Measurements from ENCODE around the gene NLRP1.

NLRP1 gene

GRCh38 chr17:5545051-5545987 is 39.0 kb downstream of the NLRP1 start:
- in situ Hi-C loops (cut with HindIII; ENCODE audit: low sequenced_read_pairs) = no loop called here
- TF ChIP-seq CTCF (IDR thresholded peaks at IDR 0.05; ENCODE audit: low read depth, low read length, missing control alignments) = no peak
- no peak overlapping the region for H3K4me3 ChIP-seq (ENCODE audit: low read depth, low read length)
- no peak for DNase-seq (ENCODE audit: low read depth)

- in situ Hi-C loops (cut with HindIII; ENCODE audit: low sequenced_read_pairs) = no loop called here
- H3K4me3 ChIP-seq (ENCODE audit: low read depth, low read length) = no peak overlapping the region
- no peak for TF ChIP-seq CTCF (IDR thresholded peaks at IDR 0.05; ENCODE audit: low read depth, low read length, missing control alignments)
- DNase-seq (ENCODE audit: low read depth) = no peak
Observed at GRCh38 chr17:5544115-5544514, 40.2 kb downstream of the NLRP1 start.

DNA sequence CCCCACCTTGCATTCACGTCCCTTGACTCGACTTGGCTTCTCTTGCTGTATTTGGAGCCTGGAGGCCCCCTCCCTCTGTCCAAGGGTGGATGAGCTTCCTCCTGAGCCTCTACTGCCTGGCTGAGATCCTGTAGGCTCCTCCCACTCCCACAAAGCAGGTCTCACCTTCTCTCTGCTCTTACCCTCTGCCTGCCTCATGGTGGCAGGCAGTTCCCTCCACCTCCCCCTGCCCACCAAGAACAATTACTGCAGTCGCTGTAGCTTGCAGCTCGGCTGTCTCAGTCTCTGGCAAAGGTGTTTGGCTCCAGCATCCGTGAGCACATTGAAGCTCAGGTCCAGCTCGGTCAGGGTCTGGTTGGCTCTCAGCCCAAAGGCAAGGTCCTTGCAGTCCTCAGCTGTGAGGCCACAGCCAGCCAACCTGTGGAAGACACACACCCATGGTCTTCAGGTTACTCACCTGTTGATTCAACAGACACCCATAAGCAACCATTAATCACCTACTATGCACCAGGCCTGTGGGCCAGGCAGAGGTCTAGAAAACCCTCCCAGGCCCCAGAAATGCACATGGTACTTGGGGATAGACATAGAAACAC is 42.6 kb downstream of the NLRP1 start:
- in situ Hi-C loops (cut with HindIII; ENCODE audit: low sequenced_read_pairs) = no loop called here
- TF ChIP-seq CTCF (IDR thresholded peaks at IDR 0.05; ENCODE audit: low read depth, low read length, missing control alignments) = no peak
- no peak for DNase-seq (ENCODE audit: low read depth)
- no peak overlapping the region for H3K4me3 ChIP-seq (ENCODE audit: low read depth, low read length)

GRCh38 chr17:5540321-5540720 is 44.0 kb downstream of the NLRP1 start:
- in situ Hi-C loops (cut with HindIII; ENCODE audit: low sequenced_read_pairs) = no loop called here
- no peak for TF ChIP-seq CTCF (IDR thresholded peaks at IDR 0.05; ENCODE audit: low read depth, low read length, missing control alignments)
- DNase-seq (ENCODE audit: low read depth) = no peak
- H3K4me3 ChIP-seq (ENCODE audit: low read depth, low read length) = no peak overlapping the region

DNA sequence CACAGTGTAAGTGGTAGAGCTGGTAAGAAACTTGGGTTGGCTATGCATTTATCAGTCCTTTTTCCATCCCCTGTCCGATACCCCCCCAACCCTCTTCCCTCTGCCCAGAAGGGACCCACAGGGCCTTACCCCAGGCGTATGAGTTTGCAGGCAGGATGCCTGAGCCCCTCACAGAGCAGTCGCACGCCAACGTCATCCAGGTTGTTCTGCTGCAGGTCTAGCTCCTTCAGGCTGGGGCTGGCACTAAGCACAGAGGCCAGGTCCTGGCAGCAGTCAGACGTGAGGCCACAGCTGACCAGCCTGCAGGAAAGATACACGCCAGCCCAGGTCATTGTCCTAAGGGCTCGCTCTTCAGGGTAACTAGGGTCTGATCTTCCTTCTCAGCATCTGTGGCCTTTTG is 45.0 kb downstream of the NLRP1 start:
- in situ Hi-C loops (cut with HindIII; ENCODE audit: low sequenced_read_pairs) = no loop called here
- no peak for TF ChIP-seq CTCF (IDR thresholded peaks at IDR 0.05; ENCODE audit: low read depth, low read length, missing control alignments)
- DNase-seq (ENCODE audit: low read depth) = no peak
- H3K4me3 ChIP-seq (ENCODE audit: low read depth, low read length) = no peak overlapping the region

DNA sequence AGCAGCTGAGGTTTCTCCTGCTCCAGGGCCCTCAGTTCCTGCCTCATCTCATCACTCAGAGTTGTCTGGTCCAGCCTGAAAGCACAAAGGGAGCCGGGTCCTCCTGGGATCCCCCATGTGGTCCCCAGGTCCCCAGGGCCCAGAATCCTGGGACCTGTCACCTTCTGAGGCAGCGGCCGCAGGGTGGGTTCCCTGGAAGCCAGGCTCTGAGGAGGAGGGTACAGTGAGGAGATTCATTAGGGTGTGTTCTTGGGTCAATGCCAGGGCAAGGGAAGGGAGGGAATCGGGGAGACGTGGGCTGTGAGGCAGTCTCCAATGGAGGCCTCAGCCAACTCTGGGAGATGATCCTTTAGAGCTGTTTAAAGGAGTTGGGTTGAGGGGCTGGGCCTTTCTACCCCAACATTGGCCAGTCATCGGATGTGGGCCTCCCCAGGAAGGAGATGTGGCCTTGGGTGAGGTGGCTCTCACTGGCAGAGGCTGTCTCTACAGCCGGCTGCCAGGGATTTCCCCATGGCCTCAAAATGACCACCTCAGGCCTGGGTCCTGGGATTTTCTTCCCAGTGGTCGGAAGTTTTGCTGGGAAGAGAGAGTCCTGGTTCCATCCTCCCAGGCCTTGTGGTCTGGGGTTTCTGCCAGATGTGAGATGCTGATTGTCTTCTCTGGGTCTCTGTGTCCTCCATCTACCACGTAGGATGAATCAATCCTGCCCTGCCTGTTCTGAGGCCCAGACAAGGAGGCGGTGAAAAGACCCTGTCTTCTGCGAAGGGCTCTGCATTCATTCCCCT is 47.3 kb downstream of the NLRP1 start:
- H3K4me3 ChIP-seq (ENCODE audit: low read depth, low read length) = no peak overlapping the region
- DNase-seq (ENCODE audit: low read depth) = peak; percentile 18
- in situ Hi-C loops (cut with HindIII; ENCODE audit: low sequenced_read_pairs) = no loop called here
- TF ChIP-seq CTCF (IDR thresholded peaks at IDR 0.05; ENCODE audit: low read depth, low read length, missing control alignments) = no peak
